AG09319 (cell line): ENCODE results near the gene NEURL3.

Source experiments
- DNase-seq: peaks from one replicate; pipeline ENCODE4 v3.0.0-alpha.2; 2010; ENCODE audit warnings: low read depth; ENCODE audit errors: extremely low read depth
- CTCF ChIP-seq: IDR thresholded peaks from 2 replicates; pipeline ENCODE4 v1.5.1; 2011; ENCODE audit warnings: low read depth, mild to moderate bottlenecking, inconsistent platforms, low read length, moderate library complexity

The NEURL3 gene

GRCh38 chr2:96526101-96526591 lies 21.0 kb upstream of the NEURL3 start:
- TF ChIP-seq CTCF, result no peak

GRCh38 chr2:96525211-96525507 lies 20.0 kb upstream of the NEURL3 start:
- TF ChIP-seq CTCF, result no peak
- DNase-seq, result no peak

More at GRCh38 chr2:96526101-96526591, 21.0 kb upstream of the NEURL3 start:
- no peak for DNase-seq

- no peak for TF ChIP-seq CTCF
- no peak for DNase-seq
These were observed 19.5 kb upstream of the NEURL3 start for GRCh38 chr2:96524482-96525210.

- DNase-seq, result no peak
These were observed 18.7 kb upstream of the NEURL3 start for GRCh38 chr2:96523659-96524481.

GRCh38 chr2:96522304-96523203 lies 17.4 kb upstream of the NEURL3 start:
- no peak for DNase-seq
- TF ChIP-seq CTCF, result no peak

More at GRCh38 chr2:96523659-96524481, 18.7 kb upstream of the NEURL3 start:
- TF ChIP-seq CTCF, result no peak

- DNase-seq, result no peak
- no peak for TF ChIP-seq CTCF
These were observed 16.1 kb upstream of the NEURL3 start for GRCh38 chr2:96521219-96521618.
